Naive thymus-derived CD4-positive, alpha-beta T cell (primary cell): ENCODE measurements around the gene KERA. TPM values are rescaled to one million over a fixed set of nuclear protein-coding genes. Genes with fewer than 3 reads are reported as not detected.

Experiments used
- ATAC-seq: fragments of 150-1000 bp; cut with Tn5 transposase; 2 replicates; pipeline ENCODE4 v1.10.0; 2021; ENCODE audit warnings: mild to moderate bottlenecking, moderate library complexity
- CTCF ChIA-PET: fragments of 350-600 bp; sonication (Branson Sonifier 250); formaldehyde crosslinking; loops from one replicate; lab custom pipeline; 2021; ENCODE audit warnings: antibody characterized with exemption; lab: Charles Lee
- POLR2A ChIA-PET: fragments of 350-600 bp; sonication (Branson Sonifier 250); formaldehyde crosslinking; loops from one replicate; lab custom pipeline; 2021; ENCODE audit warnings: antibody characterized with exemption, inconsistent platforms; lab: Charles Lee
- DNase-seq, 9 donors: peaks; one replicate each; pipeline versions ENCODE4 v3.0.0 to v3.0.0-alpha.2; 2020 to 2022; ENCODE audit warnings: mixed read lengths in 1 of 9
- H3K27ac ChIP-seq: one replicate; pipeline ENCODE4 v1.7.0; 2013; ENCODE audit warnings: mild to moderate bottlenecking, low read depth, low read length, moderate library complexity
- H3K27me3 ChIP-seq, 2 donors: one replicate each; pipeline ENCODE4 v1.7.0; 2013; ENCODE audit warnings: low read length in 2 of 2, mild to moderate bottlenecking in 2 of 2, moderate library complexity in 2 of 2; ENCODE audit not compliant: control insufficient read depth in 2 of 2, insufficient read depth in 2 of 2
- H3K36me3 ChIP-seq, 3 experiments: 1 replicate in 2 of 3; 2 replicates in 1 of 3; pipeline ENCODE4 v1.7.0; 2013; ENCODE audit warnings: low read length in 3 of 3, mild to moderate bottlenecking in 3 of 3, moderate library complexity in 1 of 3; ENCODE audit not compliant: insufficient read depth in 3 of 3, control insufficient read depth in 2 of 3
- H3K4me1 ChIP-seq, 2 donors: one replicate each; pipeline ENCODE4 v1.7.0; 2013; ENCODE audit warnings: low read length in 2 of 2, mild to moderate bottlenecking in 2 of 2, moderate library complexity in 1 of 2; ENCODE audit not compliant: control insufficient read depth in 2 of 2, insufficient read depth in 2 of 2
- H3K4me3 ChIP-seq: 2 replicates; pipeline ENCODE4 v1.7.0; 2013; ENCODE audit warnings: mild to moderate bottlenecking, low read length
- H3K9me3 ChIP-seq, 3 experiments: 1 replicate in 2 of 3; 2 replicates in 1 of 3; pipeline ENCODE4 v1.7.0; 2013; ENCODE audit warnings: low read length in 3 of 3; ENCODE audit not compliant: control insufficient read depth in 2 of 3
- H3K27ac Mint-ChIP-seq, 9 donors: one replicate each; pipeline ENCODE4 v1.8.0; 2020 to 2022; ENCODE audit warnings: mixed read lengths in 9 of 9, mild to moderate bottlenecking in 8 of 9, moderate library complexity in 5 of 9, inconsistent platforms in 2 of 9
- H3K27me3 Mint-ChIP-seq, 5 donors: one replicate each; pipeline ENCODE4 v1.8.0; 2021 to 2022; ENCODE audit warnings: mixed read lengths in 5 of 5, mild to moderate bottlenecking in 1 of 5
- H3K36me3 Mint-ChIP-seq, 5 donors: one replicate each; pipeline ENCODE4 v1.8.0; 2020 to 2022; ENCODE audit warnings: mixed read lengths in 5 of 5, mild to moderate bottlenecking in 3 of 5, inconsistent platforms in 1 of 5
- H3K4me1 Mint-ChIP-seq, 7 donors: one replicate each; pipeline ENCODE4 v1.8.0; 2020 to 2022; ENCODE audit warnings: mixed read lengths in 7 of 7, mild to moderate bottlenecking in 3 of 7, inconsistent platforms in 1 of 7
- H3K4me3 Mint-ChIP-seq, 10 donors: one replicate each; pipeline ENCODE4 v1.8.0; 2020 to 2022; ENCODE audit warnings: mild to moderate bottlenecking in 10 of 10, mixed read lengths in 10 of 10, moderate library complexity in 6 of 10, inconsistent platforms in 2 of 10
- H3K9me3 Mint-ChIP-seq, 11 donors: one replicate each; pipeline ENCODE4 v1.8.0; 2020 to 2022; ENCODE audit warnings: mixed read lengths in 11 of 11, mild to moderate bottlenecking in 4 of 11, inconsistent platforms in 1 of 11, moderate library complexity in 1 of 11
- intact Hi-C, 2 donors: fragments of 100-400 bp; cut with micrococcal nuclease; formaldehyde crosslinking; loops; one replicate each; pipeline ENCODE4 v1.15.1; 2023
- polyA plus RNA-seq, 2 donors: library from polyadenylated mRNA; unstranded; fragments of 300-500 nt; fragmentation: Illumina TruSeq; gene quantifications; one replicate each; pipeline ENCODE4 v1.2.3, GENCODE V29; 2021
- total RNA-seq, 6 experiments: library from RNA in 5 of 6; stranded (reverse) in 5 of 6; gene quantifications; 1 replicate in 5 of 6; 2 replicates in 1 of 6; pipeline ENCODE4 v1.2.3 and lab custom pipeline; 2021 to 2026

The KERA gene
- total and polyA plus RNA-seq, 7 experiments from 2014 or later = not detected

- Mint-ChIP-seq H3K4me3 (no peak overlapping the region), H3K4me1 (no peaks in the 10 kb centered on the region), H3K27ac (no peak overlapping the region), H3K9me3 (no peaks in the 10 kb centered on the region), H3K27me3 (peaks cover 0 to 17% (median 8%) of the 10 kb centered on the region in 5 donors), H3K36me3 (no peaks in the 10 kb centered on the region)
- Histone ChIP-seq H3K36me3 (no peaks in the 10 kb centered on the region), H3K4me3 (no peak overlapping the region), H3K9me3 (no peaks in the 10 kb centered on the region), H3K27ac (no peak overlapping the region), H3K4me1 (no peaks in the 10 kb centered on the region), H3K27me3 (no peaks in the 10 kb centered on the region)
- no peak for ATAC-seq
- CTCF ChIA-PET = no interaction called here
- POLR2A ChIA-PET = no interaction called here
- intact Hi-C loops = no loop called here
- no peak for DNase-seq
Measured at GRCh38 chr12:91044586-91044985, 13.2 kb downstream of the KERA start.

GRCh38 chr12:91043408-91043807, 14.4 kb downstream of the KERA start:
- no peak overlapping the region for H3K4me3 ChIP-seq
- H3K27ac Mint-ChIP-seq = no peak overlapping the region
- no peaks in the 10 kb centered on the region for H3K4me1 ChIP-seq
- H3K9me3 ChIP-seq = no peaks in the 10 kb centered on the region
- H3K36me3 Mint-ChIP-seq = no peaks in the 10 kb centered on the region
- ChIA-PET CTCF (no interaction called here), POLR2A (no interaction called here)
- no peak for DNase-seq
- H3K4me3 Mint-ChIP-seq = no peak overlapping the region
- H3K9me3 Mint-ChIP-seq = no peaks in the 10 kb centered on the region
- H3K36me3 ChIP-seq = no peaks in the 10 kb centered on the region
- no peaks in the 10 kb centered on the region for H3K4me1 Mint-ChIP-seq
- no peaks in the 10 kb centered on the region for H3K27me3 ChIP-seq
- H3K27me3 Mint-ChIP-seq = peaks cover 0 to 14% (median 5%) of the 10 kb centered on the region in 5 donors
- intact Hi-C loops = no loop called here
- H3K27ac ChIP-seq = no peak overlapping the region
- ATAC-seq = no peak

- Mint-ChIP-seq H3K36me3 (no peaks in the 10 kb centered on the region), H3K9me3 (no peaks in the 10 kb centered on the region), H3K4me3 (no peak overlapping the region), H3K4me1 (no peaks in the 10 kb centered on the region), H3K27me3 (peaks cover 0 to 7% (median 0%) of the 10 kb centered on the region in 5 donors), H3K27ac (no peak overlapping the region)
- ATAC-seq (no peak), DNase-seq (no peak)
- H3K27me3 ChIP-seq = no peaks in the 10 kb centered on the region
- H3K27ac ChIP-seq = no peak overlapping the region
- H3K36me3 ChIP-seq = no peaks in the 10 kb centered on the region
- intact Hi-C loops = no loop called here
- POLR2A ChIA-PET = no interaction called here
- no peaks in the 10 kb centered on the region for H3K4me1 ChIP-seq
- no peaks in the 10 kb centered on the region for H3K9me3 ChIP-seq
- CTCF ChIA-PET = no interaction called here
- H3K4me3 ChIP-seq = no peak overlapping the region
Measured at GRCh38 chr12:91040096-91040755, 17.6 kb downstream of the KERA start.

- no peaks in the 10 kb centered on the region for H3K27me3 ChIP-seq
- no peak overlapping the region for H3K4me3 Mint-ChIP-seq
- no peak overlapping the region for H3K27ac Mint-ChIP-seq
- no peak overlapping the region for H3K4me3 ChIP-seq
- POLR2A ChIA-PET = no interaction called here
- no peaks in the 10 kb centered on the region for H3K9me3 ChIP-seq
- no peak for ATAC-seq
- H3K4me1 Mint-ChIP-seq = no peaks in the 10 kb centered on the region
- DNase-seq = no peak
- H3K36me3 Mint-ChIP-seq = no peaks in the 10 kb centered on the region
- peaks cover 0 to 3% (median 0%) of the 10 kb centered on the region in 11 donors for H3K9me3 Mint-ChIP-seq
- intact Hi-C loops = no loop called here
- no peaks in the 10 kb centered on the region for H3K36me3 ChIP-seq
- H3K27me3 Mint-ChIP-seq = peaks cover 3 to 17% (median 5%) of the 10 kb centered on the region in 5 donors
- H3K27ac ChIP-seq = no peak overlapping the region
- no peaks in the 10 kb centered on the region for H3K4me1 ChIP-seq
- CTCF ChIA-PET = no interaction called here
Measured at GRCh38 chr12:91037276-91037675, 20.5 kb downstream of the KERA start.

DNA sequence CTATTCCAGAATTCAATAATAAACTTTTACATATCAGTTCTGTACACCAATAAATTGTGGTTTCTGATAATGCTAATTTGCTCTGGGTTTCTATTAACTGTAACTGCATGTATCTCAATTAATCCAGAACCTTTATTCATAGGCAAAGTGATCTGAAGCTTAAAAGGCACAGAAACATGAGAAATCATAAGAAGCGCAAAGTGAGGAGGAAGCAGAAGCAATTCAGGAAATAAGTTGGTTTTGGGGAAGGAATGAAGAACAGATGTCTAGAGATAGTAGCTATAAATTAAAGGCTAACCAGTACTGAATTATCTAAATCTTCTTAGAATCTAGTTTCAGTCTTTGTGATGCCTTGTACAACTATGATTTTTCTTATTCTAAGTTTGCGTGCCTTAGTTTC, 24.6 kb downstream of the KERA start:
- H3K27me3 Mint-ChIP-seq = peaks cover 4 to 15% (median 9%) of the 10 kb centered on the region in 5 donors
- H3K4me1 ChIP-seq = no peaks in the 10 kb centered on the region
- H3K4me3 ChIP-seq = no peak overlapping the region
- ChIA-PET POLR2A (no interaction called here), CTCF (no interaction called here)
- H3K27ac Mint-ChIP-seq = no peak overlapping the region
- H3K9me3 ChIP-seq = no peaks in the 10 kb centered on the region
- ATAC-seq (no peak), DNase-seq (no peak)
- H3K27me3 ChIP-seq = no peaks in the 10 kb centered on the region
- no peak overlapping the region for H3K27ac ChIP-seq
- H3K4me1 Mint-ChIP-seq = no peaks in the 10 kb centered on the region
- no peaks in the 10 kb centered on the region for H3K36me3 ChIP-seq
- intact Hi-C loops = no loop called here
- peaks cover 0 to 3% (median 0%) of the 10 kb centered on the region in 11 donors for H3K9me3 Mint-ChIP-seq
- no peaks in the 10 kb centered on the region for H3K36me3 Mint-ChIP-seq
- H3K4me3 Mint-ChIP-seq = no peak overlapping the region

GRCh38 chr12:91023326-91024004, 34.4 kb downstream of the KERA start:
- ATAC-seq = no peak
- no peaks in the 10 kb centered on the region for H3K36me3 Mint-ChIP-seq
- no peak overlapping the region for H3K4me3 ChIP-seq
- no peak overlapping the region for H3K27ac ChIP-seq
- no peaks in the 10 kb centered on the region for H3K27me3 ChIP-seq
- no peaks in the 10 kb centered on the region for H3K4me1 ChIP-seq
- no peak for DNase-seq
- CTCF ChIA-PET = no interaction called here
- peaks cover 0 to 5% (median 0%) of the 10 kb centered on the region in 5 donors for H3K27me3 Mint-ChIP-seq
- no peak overlapping the region for H3K4me3 Mint-ChIP-seq
- H3K27ac Mint-ChIP-seq = no peak overlapping the region
- no peaks in the 10 kb centered on the region for H3K4me1 Mint-ChIP-seq
- H3K9me3 Mint-ChIP-seq = peaks cover 0 to 1% (median 0%) of the 10 kb centered on the region in 11 donors
- no peaks in the 10 kb centered on the region for H3K36me3 ChIP-seq
- intact Hi-C loops = no loop called here
- H3K9me3 ChIP-seq = no peaks in the 10 kb centered on the region
- POLR2A ChIA-PET = no interaction called here

GRCh38 chr12:91021076-91021475, 36.7 kb downstream of the KERA start:
- H3K36me3 Mint-ChIP-seq = no peaks in the 10 kb centered on the region
- DNase-seq (no peak), ATAC-seq (no peak)
- ChIA-PET CTCF (no interaction called here), POLR2A (no interaction called here)
- H3K4me3 Mint-ChIP-seq = no peak overlapping the region
- intact Hi-C loops = no loop called here
- H3K9me3 ChIP-seq = no peaks in the 10 kb centered on the region
- no peaks in the 10 kb centered on the region for H3K4me1 ChIP-seq
- H3K4me1 Mint-ChIP-seq = no peaks in the 10 kb centered on the region
- H3K27ac ChIP-seq = no peak overlapping the region
- no peak overlapping the region for H3K27ac Mint-ChIP-seq
- H3K36me3 ChIP-seq = no peaks in the 10 kb centered on the region
- H3K9me3 Mint-ChIP-seq = peaks cover 0 to 6% (median 0%) of the 10 kb centered on the region in 11 donors
- H3K27me3 ChIP-seq = no peaks in the 10 kb centered on the region
- H3K27me3 Mint-ChIP-seq = peaks cover 0 to 5% (median 0%) of the 10 kb centered on the region in 5 donors
- H3K4me3 ChIP-seq = no peak overlapping the region
